Motor neuron (in vitro differentiated cells): ENCODE measurements around the gene KLF4. TPM values are rescaled to one million over a fixed set of nuclear protein-coding genes. Genes with fewer than 3 reads are reported as not detected.

Experiments used
- ATAC-seq, 8 experiments: fragments of 200-7000 bp; cut with Tn5 transposase; replicated peaks in 6 of 8; 2 replicates each; pipeline ENCODE4 v1.8.0; 2021; ENCODE audit warnings: mild to moderate bottlenecking in 8 of 8, moderate library complexity in 8 of 8
- H3K27ac ChIP-seq, 2 donors: fragments of 250-450 bp; sonication (Bioruptor Pico); 2 replicates each; pipeline ENCODE4 v1.9.0; 2021; ENCODE audit warnings: antibody characterized with exemption in 2 of 2, mild to moderate bottlenecking in 2 of 2, moderate library complexity in 1 of 2
- H3K4me1 ChIP-seq, 2 donors: fragments of 250-450 bp; sonication (Bioruptor Pico); replicated peaks in 1 of 2; 2 replicates each; pipeline ENCODE4 v1.6.1; 2021; ENCODE audit warnings: antibody characterized with exemption in 2 of 2, mild to moderate bottlenecking in 2 of 2, moderate library complexity in 1 of 2
- H3K4me3 ChIP-seq, 5 donors: fragments of 250-450 bp; sonication (Bioruptor Pico); 2 replicates each; pipeline ENCODE4 v1.9.0; 2021; ENCODE audit warnings: antibody characterized with exemption in 5 of 5, mild to moderate bottlenecking in 5 of 5, moderate library complexity in 4 of 5
- WGBS, 10 experiments: fragments of 450-650 bp; shearing (Covaris generic); methylation state at CpG; one replicate each; pipeline ENCODE4 v1.0.0; 2022; 5-methylcytosine and 5-hydroxymethylcytosine counted together
- in situ Hi-C, 9 experiments: fragments of 400-800 bp; cut with MboI; loops; one replicate each; pipeline ENCODE4 v1.15.0; 2021; ENCODE audit warnings: low sequenced_read_pairs in 9 of 9, low pct_unique_long_range_greater_than_20kb in 2 of 9; ENCODE audit not compliant: unreplicated experiment in 9 of 9
- total RNA-seq, 8 experiments: library from RNA; unstranded; fragments of 300-600 nt; gene quantifications; 2 replicates each; pipeline versions ENCODE4 v1.2.3 to v1.2.4, GENCODE V29; 2022

The KLF4 gene
- total RNA-seq, 8 experiments from 2014 or later = 0.29 to 285 (median 10.0) TPM

GRCh38 chr9:107462691-107463090 is 26.9 kb downstream of the KLF4 start:
- 0 to 100% (median 60%) methylated on average over 1 to 4 of the region's 4 CpGs for WGBS, 10 experiments
- in situ Hi-C loops = loop anchor here in 6 of 9 experiments (25.0 kb wide), 3 partner anchors 800 to 1300 kb away; no protein-coding TSS in a partner anchor
- no peak for ATAC-seq
- no peak overlapping the region for H3K4me3 ChIP-seq
- no peak overlapping the region for H3K27ac ChIP-seq
- no peaks in the 10 kb centered on the region for H3K4me1 ChIP-seq

- in situ Hi-C loops = loop anchor here in 6 of 9 experiments (25.0 kb wide), 3 partner anchors 802 to 1302 kb away; no protein-coding TSS in a partner anchor
- WGBS, 10 experiments = 40 to 100% (median 92%) methylated on average over 1 to 5 of the region's 6 CpGs; no CpG with 5 or more reads in 3 of the 10 experiments
- ATAC-seq = peak in 6 of 8 experiments; percentile 19 to 91 (median 58)
Observed at GRCh38 chr9:107460153-107461023, 29.2 kb downstream of the KLF4 start.

DNA sequence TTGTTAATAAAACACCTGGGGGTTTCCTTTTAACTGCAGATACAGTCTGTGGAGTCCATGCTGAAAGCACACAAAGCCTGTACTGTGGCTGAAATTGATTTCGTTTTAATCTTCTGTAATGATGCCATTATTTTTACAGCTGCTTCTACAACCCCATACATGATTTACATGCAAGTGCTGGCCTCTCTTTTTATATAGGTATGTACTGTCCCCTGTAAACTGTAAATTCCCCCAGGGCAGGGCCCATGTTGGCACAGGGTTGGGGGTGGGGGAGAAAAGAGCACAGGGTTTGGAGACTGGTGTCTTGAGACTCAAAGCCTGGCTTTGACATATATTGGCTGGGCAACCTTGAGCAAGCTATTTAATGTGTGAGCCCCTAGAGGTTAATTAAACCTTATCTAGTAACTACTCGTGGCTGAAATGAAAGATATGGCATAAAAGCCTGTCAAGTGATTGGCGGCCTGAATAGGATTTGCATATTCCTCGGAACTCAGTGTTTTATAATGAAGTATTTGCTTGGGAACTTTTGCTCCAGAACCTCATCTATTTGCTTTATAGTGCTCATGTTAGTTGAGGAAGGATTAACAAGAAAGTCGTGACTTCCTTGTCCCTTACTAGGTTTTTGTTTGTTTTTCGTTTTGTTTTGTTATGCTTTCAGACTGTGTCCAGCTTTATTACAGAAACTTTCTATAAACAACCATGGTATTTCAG is 34.0 kb downstream of the KLF4 start:
- WGBS, 10 experiments = 5 to 86% (median 67%) methylated on average over 2 to 6 of the region's 6 CpGs; no CpG with 5 or more reads in 1 of the 10 experiments
- Histone ChIP-seq H3K4me1 (peaks cover 0 to 4% of the 10 kb centered on the region in 2 donors), H3K4me3 (no peak overlapping the region), H3K27ac (no peak overlapping the region)
- in situ Hi-C loops = loop anchor here in 6 of 9 experiments (25.0 kb wide), 3 partner anchors 807 to 1307 kb away; no protein-coding TSS in a partner anchor
- ATAC-seq = peak in 4 of 8 experiments; percentile 12 to 85 (median 33)

More at GRCh38 chr9:107460153-107461023, 29.2 kb downstream of the KLF4 start:
- Histone ChIP-seq H3K4me1 (peaks cover 0 to 3% of the 10 kb centered on the region in 2 donors), H3K27ac (no peak overlapping the region), H3K4me3 (no peak overlapping the region)

DNA sequence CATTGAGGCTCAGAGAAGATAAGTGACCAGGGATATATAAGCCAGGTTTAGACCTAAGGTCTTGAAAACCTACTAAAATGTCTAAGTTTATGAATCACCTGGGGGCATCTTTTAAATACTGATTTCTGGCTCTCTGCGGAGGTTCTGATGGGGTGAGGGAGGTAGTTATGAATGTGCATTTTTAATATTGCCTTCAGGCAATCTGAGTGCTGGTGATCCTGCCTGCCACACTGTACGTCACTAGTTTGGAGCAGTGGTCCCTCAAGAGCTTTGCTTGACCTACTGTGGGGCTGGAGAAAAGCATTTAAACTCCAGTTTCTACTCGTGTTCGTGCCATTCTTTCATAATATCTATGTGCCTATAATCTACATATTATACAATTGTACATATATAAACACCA is 36.1 kb downstream of the KLF4 start:
- in situ Hi-C loops = loop anchor here in 6 of 9 experiments (25.0 kb wide), 3 partner anchors 809 to 1309 kb away; no protein-coding TSS in a partner anchor
- Histone ChIP-seq H3K27ac (no peak overlapping the region), H3K4me1 (peaks cover 0 to 4% of the 10 kb centered on the region in 2 donors), H3K4me3 (no peak overlapping the region)
- ATAC-seq = peak in 3 of 8 experiments; percentile 23 to 96 (median 54)
- WGBS, 10 experiments = 10 to 94% (median 74%) methylated on average over 1 to 4 of the region's 4 CpGs; no CpG with 5 or more reads in 2 of the 10 experiments

DNA sequence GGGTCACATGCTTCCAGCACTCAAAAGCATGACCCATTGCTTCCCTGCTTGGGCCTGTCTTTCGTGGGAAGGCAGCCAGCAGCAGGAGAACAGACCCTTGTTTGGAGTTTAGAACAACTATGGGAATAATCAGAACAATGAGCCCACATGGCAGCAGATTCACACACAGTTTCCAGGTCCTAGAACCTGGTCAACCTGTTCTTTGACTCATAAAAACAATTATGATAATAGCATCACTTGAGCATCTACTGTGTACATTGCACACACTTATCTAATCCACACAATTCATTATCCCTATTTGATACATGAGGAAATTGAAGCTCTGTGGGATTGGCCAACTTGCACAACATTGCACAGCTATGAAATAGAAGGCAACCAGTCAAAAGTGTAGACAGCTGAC is 41.7 kb downstream of the KLF4 start:
- WGBS, 10 experiments = 0 to 100% (median 19%) methylated on average over 1 of the region's 1 CpG; no CpG with 5 or more reads in 4 of the 10 experiments
- no peak overlapping the region for H3K27ac ChIP-seq
- H3K4me1 ChIP-seq = no peaks in the 10 kb centered on the region
- H3K4me3 ChIP-seq = no peak overlapping the region
- in situ Hi-C loops = no loop called here
- no peak for ATAC-seq

GRCh38 chr9:107447081-107447480 is 42.5 kb downstream of the KLF4 start:
- Histone ChIP-seq H3K4me3 (no peak overlapping the region), H3K4me1 (no peaks in the 10 kb centered on the region), H3K27ac (no peak overlapping the region)
- WGBS, 10 experiments = 61 to 100% (median 83%) methylated on average over 1 to 3 of the region's 4 CpGs; no CpG with 5 or more reads in 4 of the 10 experiments
- in situ Hi-C loops = no loop called here
- no peak for ATAC-seq

DNA sequence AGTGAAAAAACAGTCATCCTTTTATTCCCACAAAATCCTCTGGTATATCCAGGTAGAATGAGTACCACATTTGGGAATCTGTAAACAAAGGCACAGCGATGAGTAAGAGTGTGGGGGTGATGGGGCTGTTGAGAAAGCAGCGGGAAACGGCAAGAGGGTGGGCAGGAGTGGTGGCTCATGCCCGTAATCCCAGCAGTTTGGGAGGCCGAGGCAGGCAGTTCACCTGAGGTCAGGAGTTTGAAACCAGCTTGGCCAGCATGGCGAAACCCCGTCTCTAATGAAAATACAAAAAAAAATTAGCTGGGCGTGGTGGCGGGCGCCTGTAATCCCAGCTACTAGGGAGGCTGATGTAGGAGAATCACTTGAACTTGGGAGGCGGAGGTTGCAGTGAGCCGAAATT is 43.1 kb downstream of the KLF4 start:
- ATAC-seq = no peak
- in situ Hi-C loops = no loop called here
- Histone ChIP-seq H3K27ac (no peak overlapping the region), H3K4me1 (no peaks in the 10 kb centered on the region), H3K4me3 (no peak overlapping the region)
- WGBS, 10 experiments = 77 to 100% (median 91%) methylated on average over 2 to 8 of the region's 12 CpGs; no CpG with 5 or more reads in 1 of the 10 experiments

GRCh38 chr9:107443786-107444185 is 45.8 kb downstream of the KLF4 start:
- no peak for ATAC-seq
- WGBS, 10 experiments = 40 to 100% (median 83%) methylated on average over 1 of the region's 1 CpG; no CpG with 5 or more reads in 5 of the 10 experiments
- Histone ChIP-seq H3K27ac (no peak overlapping the region), H3K4me3 (no peak overlapping the region), H3K4me1 (peaks cover 0 to 3% of the 10 kb centered on the region in 2 donors)
- in situ Hi-C loops = no loop called here

- in situ Hi-C loops = no loop called here
- H3K4me3 ChIP-seq = no peak overlapping the region
- H3K4me1 ChIP-seq = peaks cover 0 to 3% of the 10 kb centered on the region in 2 donors
- WGBS, 10 experiments = 11 to 86% (median 59%) methylated on average over 1 to 3 of the region's 3 CpGs; no CpG with 5 or more reads in 1 of the 10 experiments
- peak in 6 of 8 experiments; percentile 52 to 91 (median 84) for ATAC-seq
- no peak overlapping the region for H3K27ac ChIP-seq
Observed at GRCh38 chr9:107439991-107440456, 49.5 kb downstream of the KLF4 start.

- no peak overlapping the region for H3K4me3 ChIP-seq
- H3K4me1 ChIP-seq = peaks cover 0 to 3% of the 10 kb centered on the region in 2 donors
- in situ Hi-C loops = no loop called here
- peak in 3 of 8 experiments; percentile 45 to 67 (median 59) for ATAC-seq
- no peak overlapping the region for H3K27ac ChIP-seq
- 26 to 75% (median 45%) methylated on average over 1 to 6 of the region's 7 CpGs for WGBS, 10 experiments
Observed at GRCh38 chr9:107438211-107439031, 51.1 kb downstream of the KLF4 start.

DNA sequence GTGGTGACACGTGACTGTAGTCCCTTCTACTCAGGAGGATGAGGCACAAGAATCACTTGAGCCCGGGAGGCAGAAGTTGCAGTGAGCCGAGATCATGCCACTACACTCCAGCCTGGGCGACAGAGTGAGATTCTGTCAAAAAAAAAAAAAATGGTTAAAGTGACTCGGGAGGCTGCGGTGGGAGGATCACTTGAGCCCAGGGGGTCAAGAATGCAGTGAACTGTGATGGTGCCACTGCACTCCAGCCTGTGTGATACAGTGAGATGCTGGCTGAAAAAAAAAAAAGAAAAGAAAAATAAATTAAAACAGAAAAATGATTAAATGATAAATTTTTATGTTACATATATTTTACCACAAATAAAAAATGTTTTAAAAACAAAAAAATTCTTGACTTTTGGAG is 51.9 kb downstream of the KLF4 start:
- no peak for ATAC-seq
- Histone ChIP-seq H3K27ac (no peak overlapping the region), H3K4me3 (no peak overlapping the region), H3K4me1 (peaks cover 0 to 3% of the 10 kb centered on the region in 2 donors)
- in situ Hi-C loops = no loop called here
- WGBS, 10 experiments = 35 to 89% (median 56%) methylated on average over 1 to 5 of the region's 6 CpGs; no CpG with 5 or more reads in 1 of the 10 experiments

- ATAC-seq = no peak
- no peak overlapping the region for H3K27ac ChIP-seq
- H3K4me1 ChIP-seq = peaks cover 0 to 3% of the 10 kb centered on the region in 2 donors
- WGBS, 10 experiments = 25 to 100% (median 83%) methylated on average over 1 of the region's 1 CpG; no CpG with 5 or more reads in 3 of the 10 experiments
- no peak overlapping the region for H3K4me3 ChIP-seq
- in situ Hi-C loops = no loop called here
Observed at GRCh38 chr9:107435415-107435814, 54.2 kb downstream of the KLF4 start.
